ENCODE data around the gene LDLRAD3.

The LDLRAD3 gene

DNA sequence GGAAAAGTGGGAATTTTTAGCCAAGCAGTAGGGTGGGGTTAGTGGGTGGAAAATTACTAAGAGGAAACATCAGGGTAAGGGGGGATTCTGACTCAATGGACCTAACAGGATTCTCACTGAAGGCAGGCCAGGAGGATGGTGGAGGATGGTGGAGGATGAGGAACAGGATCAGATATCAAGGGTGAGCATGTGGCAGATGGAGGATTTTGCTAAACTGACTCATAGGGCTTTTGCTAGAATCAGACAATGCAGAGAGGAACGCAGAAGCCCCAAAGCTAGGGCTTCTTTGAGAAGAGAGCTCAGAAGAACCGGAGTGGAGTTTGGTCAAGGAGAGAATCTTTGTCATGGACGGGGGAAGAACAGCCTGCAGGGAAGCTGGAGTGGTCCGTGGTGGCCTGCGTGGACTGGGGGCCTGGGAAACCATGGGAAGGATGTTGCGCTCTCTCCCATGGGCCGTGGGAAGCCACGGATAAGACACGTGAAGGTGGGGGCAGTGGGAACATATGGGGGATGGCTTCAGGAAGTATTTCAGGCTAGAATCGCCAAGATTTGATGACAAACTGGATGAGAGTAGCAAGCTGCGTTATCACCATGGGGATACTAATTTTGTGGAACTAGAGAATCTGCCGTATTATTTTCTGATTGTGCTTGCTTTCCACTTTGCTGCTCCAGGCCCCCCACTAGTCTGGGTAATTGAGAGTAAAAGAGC, 165.2 kb downstream of the LDLRAD3 start:
- no peak for DNase-seq

DNA sequence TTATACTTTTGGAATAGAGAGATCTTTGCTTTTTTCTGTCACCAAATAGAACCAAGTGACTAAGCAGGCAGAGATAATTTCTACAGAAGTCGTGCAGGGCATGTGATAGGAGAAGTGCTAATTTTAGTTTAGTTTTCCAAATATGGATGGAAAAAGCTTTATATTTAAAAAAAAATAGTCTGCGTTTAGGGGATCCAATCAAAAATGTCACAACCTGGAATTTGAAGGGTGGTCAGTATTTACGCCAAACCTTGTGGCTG, 165.7 kb downstream of the LDLRAD3 start:
- no peak for DNase-seq

GRCh38 chr11:36109850-36110606, 166.2 kb downstream of the LDLRAD3 start:
- no peak for DNase-seq

- no peak for DNase-seq
Measured at GRCh38 chr11:36110668-36111410, 167.0 kb downstream of the LDLRAD3 start.

DNA sequence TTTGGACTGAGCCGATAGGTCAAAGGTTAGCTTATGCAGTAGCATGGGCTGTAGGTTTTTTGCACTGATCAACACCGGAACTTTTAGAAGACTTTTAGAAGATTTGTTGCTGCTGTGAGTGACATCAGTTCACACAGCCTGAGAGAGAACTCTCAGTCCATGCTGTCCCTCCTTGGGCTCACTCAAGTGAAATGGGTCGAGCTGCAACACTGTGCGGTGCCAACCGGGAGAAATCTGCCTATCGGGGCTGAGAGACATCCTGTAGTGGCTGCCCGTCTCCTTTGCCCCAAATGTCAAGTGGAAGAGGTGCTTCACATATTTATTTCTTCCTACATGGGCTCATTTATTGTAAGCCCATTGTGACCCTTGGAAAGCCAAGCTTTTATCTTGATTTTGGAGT, 170.2 kb downstream of the LDLRAD3 start:
- DNase-seq = no peak

GRCh38 chr11:36115378-36115801, 171.5 kb downstream of the LDLRAD3 start:
- no peak for DNase-seq

- DNase-seq = no peak
Measured at GRCh38 chr11:36116161-36116560, 172.3 kb downstream of the LDLRAD3 start.

DNA sequence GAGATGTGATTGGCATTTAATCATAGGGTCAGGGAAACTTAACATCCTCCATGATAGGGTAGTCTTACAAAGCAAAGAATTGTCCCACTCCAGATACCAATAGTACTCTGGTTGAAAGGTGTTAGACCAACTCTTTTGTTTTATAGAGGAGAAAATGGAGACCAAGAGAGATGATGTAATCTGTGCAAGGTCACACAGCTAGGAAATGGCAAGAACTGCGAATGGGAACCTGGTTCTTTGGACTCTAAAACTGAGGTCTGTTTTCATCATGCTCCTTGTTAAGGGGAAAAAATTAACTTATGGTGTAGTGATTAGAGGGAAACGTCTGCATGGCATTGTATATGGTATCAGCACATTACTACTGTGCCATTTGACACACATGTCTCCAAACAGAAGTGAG, 174.2 kb downstream of the LDLRAD3 start:
- no peak for DNase-seq

GRCh38 chr11:36119300-36119699, 175.4 kb downstream of the LDLRAD3 start:
- no peak for DNase-seq

- no peak for DNase-seq
Measured at GRCh38 chr11:36121054-36121453, 177.2 kb downstream of the LDLRAD3 start.

GRCh38 chr11:36122671-36123070, 178.8 kb downstream of the LDLRAD3 start:
- no peak for DNase-seq

DNA sequence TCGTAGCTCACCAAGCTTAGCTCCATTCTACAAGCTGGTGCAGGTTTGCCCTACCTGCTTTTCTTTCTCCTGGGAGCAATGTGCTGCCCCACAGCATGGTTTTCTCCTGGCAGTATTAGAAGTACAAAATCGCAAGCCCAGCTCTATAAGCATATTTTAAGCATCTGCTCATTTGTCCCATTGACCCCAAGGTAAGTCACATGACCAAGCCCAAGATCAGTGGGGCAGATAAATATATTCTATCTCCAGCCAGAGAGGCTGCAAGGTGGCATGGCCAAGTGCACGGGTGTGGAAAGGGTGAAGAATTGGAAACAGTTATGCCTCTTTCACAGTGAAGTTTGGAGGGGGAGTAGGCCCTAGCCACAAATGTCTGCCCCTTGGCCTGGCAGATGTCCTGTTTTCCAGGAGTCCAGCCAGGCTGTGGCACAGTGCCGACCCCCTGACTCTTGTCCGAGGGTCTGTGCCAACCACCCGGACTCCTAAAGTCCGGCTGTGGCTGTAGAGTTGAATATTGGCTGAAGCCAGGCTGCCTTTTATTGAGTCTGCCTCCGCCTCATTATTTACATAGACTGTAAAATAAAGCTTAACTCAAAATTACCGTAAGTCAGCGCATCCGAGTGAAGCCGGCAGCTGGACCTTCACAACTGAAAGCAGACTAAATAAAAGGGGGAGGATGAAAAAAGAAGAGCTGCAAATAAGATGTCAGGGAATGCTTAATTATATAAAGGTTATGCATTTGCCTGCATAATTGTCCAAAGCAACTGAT, 179.7 kb downstream of the LDLRAD3 start:
- no peak for DNase-seq

- DNase-seq = no peak
Measured at GRCh38 chr11:36126678-36127077, 182.8 kb downstream of the LDLRAD3 start.

GRCh38 chr11:36127550-36127949, 183.7 kb downstream of the LDLRAD3 start:
- DNase-seq = no peak

DNA sequence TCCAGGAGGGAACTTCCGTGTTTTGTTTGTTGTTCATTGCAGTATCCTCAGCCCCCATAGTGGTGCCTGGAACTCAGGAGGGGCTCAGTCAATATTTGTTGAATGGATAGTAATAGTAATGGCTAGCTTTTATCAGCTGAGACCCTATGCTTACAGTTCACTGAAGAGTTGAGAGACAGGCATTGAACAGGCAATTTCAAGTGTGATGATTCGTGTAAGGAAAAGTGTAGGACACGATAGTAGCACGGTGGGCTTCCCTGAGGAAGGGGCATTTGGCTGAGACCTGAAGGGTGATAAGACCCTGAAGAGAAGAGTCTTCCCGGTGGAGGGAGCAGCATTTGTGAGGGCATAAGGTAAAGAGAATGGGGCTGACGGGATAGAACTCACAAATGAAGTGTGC, 186.1 kb downstream of the LDLRAD3 start:
- no peak for DNase-seq

DNA sequence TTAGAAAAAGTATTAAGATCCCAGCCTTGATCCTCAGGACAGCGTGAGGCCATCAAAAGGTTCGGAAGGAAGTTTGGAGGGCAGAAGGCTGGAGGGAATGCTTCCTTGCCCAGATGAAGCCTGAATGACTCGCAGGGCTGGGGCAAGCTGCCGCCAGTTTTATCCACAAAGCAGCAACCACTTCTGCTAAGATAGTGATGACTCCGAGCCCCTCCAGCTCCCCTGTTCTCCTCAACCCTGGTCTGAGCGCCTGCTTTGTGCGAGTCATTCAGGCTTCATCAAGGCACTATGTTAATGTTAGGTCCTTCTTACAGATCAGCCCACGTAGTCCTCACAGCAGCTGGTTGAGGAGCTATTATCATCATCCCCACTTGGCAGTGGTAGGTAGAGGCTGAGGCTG, 186.5 kb downstream of the LDLRAD3 start:
- DNase-seq = no peak

GRCh38 chr11:36131721-36132397, 188.0 kb downstream of the LDLRAD3 start:
- DNase-seq = no peak

DNA sequence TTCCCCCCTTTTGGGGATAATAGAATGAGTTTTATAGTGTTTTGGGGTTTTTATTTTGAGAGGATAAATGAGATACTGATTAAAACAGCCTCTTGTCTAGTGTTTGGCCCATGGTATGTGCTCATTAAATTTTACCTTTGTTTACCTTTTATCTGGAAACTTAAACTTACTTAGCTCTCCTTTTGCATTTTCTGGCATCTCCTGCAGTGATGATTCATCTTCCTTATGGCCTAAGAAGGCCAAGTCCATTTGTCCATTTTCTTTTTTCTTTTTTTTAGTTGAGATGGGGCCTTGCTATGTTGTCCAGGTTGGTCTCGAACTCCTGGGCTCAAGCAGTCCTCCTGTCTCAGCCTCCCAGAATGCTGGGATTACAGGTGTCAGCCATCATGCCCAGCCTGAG, 189.1 kb downstream of the LDLRAD3 start:
- DNase-seq = no peak

GRCh38 chr11:36135076-36135475, 191.2 kb downstream of the LDLRAD3 start:
- DNase-seq = no peak

- DNase-seq = no peak
Measured at GRCh38 chr11:36139767-36140166, 195.9 kb downstream of the LDLRAD3 start.

DNA sequence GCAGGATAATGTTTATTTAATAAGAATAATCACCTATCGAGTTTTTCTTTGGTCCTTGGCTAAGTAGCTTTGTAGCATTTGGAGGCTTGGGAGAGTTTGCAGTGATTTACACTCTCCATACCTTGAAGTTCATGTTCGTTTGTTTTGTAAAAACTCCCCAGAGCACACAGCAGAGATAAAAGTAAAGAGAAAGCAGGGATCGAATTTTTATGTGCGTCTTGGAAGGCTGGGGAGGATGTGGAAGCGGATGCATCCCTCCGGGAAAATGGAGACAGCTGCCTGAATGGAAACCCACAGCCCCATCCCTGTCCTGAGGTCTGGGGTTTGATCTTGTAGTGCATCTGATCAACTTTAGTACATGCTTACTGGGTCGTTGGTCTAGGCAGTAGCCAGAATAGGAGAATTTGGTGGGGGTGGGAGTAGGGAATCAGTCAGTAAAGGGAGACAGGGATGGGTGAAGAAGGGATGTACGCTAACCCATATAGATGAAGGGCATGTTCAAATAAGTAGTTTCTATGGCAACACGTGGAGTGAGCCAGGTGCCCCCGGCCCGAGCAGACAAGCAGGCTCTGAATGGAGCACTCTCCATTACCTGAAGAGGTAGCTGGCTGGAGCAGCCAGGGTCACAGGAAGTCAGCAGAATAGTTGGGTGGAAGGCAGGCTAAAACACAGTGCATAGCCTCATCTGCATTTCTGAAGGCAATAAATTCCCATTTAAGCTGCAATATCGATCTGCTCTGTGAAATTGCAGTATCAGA, 197.5 kb downstream of the LDLRAD3 start:
- peak; percentile 50 for DNase-seq

GRCh38 chr11:36141956-36142355, 198.1 kb downstream of the LDLRAD3 start:
- DNase-seq = no peak

Measured in DMS153 (cell line).